IMR-90 (cell line): ENCODE results near the gene ROBO1.

Experiments
- BHLHE40 ChIP-seq: fragments of 150-350 bp; IDR thresholded peaks from 2 replicates; pipeline ENCODE4 v1.6.1; 2016; ENCODE audit warnings: mild to moderate bottlenecking, low read depth, low read length
- FOS ChIP-seq: fragments of 150-350 bp; IDR thresholded peaks from 2 replicates; pipeline ENCODE4 v1.6.1; 2016; ENCODE audit warnings: low read depth, low read length
- MAFK ChIP-seq: IDR thresholded peaks from 2 replicates; pipeline ENCODE4 v1.6.1; 2012; ENCODE audit warnings: low read depth, low read length, improper control_type of control experiment
- POLR2A ChIP-seq: IDR thresholded peaks from 2 replicates; pipeline ENCODE4 v1.6.1; 2012; ENCODE audit warnings: mild to moderate bottlenecking, low read depth, low read length
- SMC3 ChIP-seq: fragments of 150-350 bp; IDR thresholded peaks from 2 replicates; pipeline ENCODE4 v1.6.1; 2016; ENCODE audit warnings: low read depth, mild to moderate bottlenecking, antibody characterized with exemption, low read length, moderate library complexity
- TF ChIP-seq, protein P1 (sequence below): conservative IDR thresholded peaks from 2 replicates; pipeline ENCODE4 v1.5.1; 2012; ENCODE audit warnings: mild to moderate bottlenecking, low read depth, low read length, improper control_type of control experiment

GRCh38 chr3:79427081-79427480, 340.7 kb downstream of the ROBO1 start:
- TF ChIP-seq, protein P1, sequence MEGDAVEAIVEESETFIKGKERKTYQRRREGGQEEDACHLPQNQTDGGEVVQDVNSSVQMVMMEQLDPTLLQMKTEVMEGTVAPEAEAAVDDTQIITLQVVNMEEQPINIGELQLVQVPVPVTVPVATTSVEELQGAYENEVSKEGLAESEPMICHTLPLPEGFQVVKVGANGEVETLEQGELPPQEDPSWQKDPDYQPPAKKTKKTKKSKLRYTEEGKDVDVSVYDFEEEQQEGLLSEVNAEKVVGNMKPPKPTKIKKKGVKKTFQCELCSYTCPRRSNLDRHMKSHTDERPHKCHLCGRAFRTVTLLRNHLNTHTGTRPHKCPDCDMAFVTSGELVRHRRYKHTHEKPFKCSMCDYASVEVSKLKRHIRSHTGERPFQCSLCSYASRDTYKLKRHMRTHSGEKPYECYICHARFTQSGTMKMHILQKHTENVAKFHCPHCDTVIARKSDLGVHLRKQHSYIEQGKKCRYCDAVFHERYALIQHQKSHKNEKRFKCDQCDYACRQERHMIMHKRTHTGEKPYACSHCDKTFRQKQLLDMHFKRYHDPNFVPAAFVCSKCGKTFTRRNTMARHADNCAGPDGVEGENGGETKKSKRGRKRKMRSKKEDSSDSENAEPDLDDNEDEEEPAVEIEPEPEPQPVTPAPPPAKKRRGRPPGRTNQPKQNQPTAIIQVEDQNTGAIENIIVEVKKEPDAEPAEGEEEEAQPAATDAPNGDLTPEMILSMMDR = no peak
- TF ChIP-seq FOS (no peak), MAFK (no peak), SMC3 (no peak), BHLHE40 (no peak), POLR2A (no peak)
